Testis (tissue), 2 donors: ENCODE measurements around the gene ANO3.

ENCODE experiments used
- POLR2A ChIP-seq: fragments of 450-650 bp; IDR thresholded peaks from one replicate; pipeline ENCODE4 v1.6.1; 2017; ENCODE audit warnings: antibody characterized with exemption, mild to moderate bottlenecking, moderate library complexity
- TF ChIP-seq, protein P1 (sequence below), 3 experiments: fragments of 450-650 bp in 2 of 3; fragments of 200-600 bp in 1 of 3; sonication (generic) in 1 of 3; IDR thresholded peaks; one replicate each; pipeline ENCODE4 v1.5.1; 2016 to 2019; ENCODE audit warnings: antibody characterized with exemption in 3 of 3, mild to moderate bottlenecking in 2 of 3, moderate library complexity in 1 of 3

- TF ChIP-seq, protein P1, sequence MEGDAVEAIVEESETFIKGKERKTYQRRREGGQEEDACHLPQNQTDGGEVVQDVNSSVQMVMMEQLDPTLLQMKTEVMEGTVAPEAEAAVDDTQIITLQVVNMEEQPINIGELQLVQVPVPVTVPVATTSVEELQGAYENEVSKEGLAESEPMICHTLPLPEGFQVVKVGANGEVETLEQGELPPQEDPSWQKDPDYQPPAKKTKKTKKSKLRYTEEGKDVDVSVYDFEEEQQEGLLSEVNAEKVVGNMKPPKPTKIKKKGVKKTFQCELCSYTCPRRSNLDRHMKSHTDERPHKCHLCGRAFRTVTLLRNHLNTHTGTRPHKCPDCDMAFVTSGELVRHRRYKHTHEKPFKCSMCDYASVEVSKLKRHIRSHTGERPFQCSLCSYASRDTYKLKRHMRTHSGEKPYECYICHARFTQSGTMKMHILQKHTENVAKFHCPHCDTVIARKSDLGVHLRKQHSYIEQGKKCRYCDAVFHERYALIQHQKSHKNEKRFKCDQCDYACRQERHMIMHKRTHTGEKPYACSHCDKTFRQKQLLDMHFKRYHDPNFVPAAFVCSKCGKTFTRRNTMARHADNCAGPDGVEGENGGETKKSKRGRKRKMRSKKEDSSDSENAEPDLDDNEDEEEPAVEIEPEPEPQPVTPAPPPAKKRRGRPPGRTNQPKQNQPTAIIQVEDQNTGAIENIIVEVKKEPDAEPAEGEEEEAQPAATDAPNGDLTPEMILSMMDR (IDR thresholded peaks at IDR 0.05) = no peak
- no peak for TF ChIP-seq POLR2A
These were observed 333.1 kb downstream of the ANO3 start for GRCh38 chr11:26665036-26665435.
